G401.6 (cell line): ENCODE measurements around the gene GHR.

Source experiments
- FAIRE-seq: peaks from 2 replicates; lab custom pipeline; 2012; peaks lifted over from hg19 to GRCh38; lab: Jason Lieb, UNC

Gene GHR

DNA sequence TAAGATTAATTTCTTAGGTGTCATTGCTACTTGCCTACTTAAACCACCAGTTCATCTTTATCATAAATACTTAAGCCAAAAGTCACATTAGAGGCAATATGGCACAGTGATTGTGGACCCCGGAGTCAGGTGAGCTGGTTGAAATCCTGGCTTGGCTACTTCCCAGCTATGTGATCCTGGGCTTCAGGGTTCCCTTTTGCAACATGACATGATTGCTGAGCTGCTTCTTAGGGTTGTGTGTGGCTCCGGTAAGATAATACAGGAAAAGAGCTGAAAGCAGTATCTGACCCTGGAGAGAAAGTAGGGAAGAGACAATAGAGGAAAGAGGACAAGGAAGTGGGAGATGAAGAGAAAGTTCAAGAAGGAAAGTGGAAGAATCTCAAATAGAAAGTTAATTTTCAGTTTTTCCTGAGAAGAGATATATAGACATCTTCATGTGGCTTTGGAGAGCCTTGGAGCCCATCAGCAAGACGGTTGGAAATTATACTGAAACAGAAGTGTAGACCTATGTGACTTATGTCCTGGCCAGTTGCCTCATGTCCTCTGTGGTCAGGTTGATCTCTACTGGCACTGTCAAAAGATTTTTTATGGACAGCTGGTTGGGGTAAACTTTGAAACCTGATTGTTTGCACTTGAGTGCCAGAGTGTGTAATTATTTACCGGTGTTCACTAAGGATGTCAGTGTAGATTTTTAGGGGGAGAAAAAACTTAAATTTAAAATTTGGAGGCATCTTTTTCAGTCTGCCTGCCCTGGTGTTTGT lies 93.2 kb downstream of the GHR start:
- FAIRE-seq, result no peak

DNA sequence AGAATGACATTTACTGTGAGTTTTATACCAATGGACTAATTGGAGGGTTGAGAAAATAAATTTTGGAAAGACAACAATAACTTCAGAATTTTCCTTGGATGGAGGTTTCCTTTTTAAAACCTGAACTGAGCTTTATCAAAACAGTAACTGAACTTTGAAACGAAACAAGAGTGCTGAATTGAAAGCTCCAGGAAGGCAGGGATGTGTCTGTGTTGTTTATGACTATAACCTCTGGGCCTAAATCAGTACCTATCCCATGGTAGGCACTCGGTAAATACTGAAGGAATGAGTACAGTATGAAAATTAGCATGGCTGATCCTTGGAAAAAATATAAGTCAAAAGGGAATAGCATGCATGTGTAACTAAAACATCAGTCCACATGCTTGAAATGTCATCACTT lies 93.9 kb downstream of the GHR start:
- no peak for FAIRE-seq

DNA sequence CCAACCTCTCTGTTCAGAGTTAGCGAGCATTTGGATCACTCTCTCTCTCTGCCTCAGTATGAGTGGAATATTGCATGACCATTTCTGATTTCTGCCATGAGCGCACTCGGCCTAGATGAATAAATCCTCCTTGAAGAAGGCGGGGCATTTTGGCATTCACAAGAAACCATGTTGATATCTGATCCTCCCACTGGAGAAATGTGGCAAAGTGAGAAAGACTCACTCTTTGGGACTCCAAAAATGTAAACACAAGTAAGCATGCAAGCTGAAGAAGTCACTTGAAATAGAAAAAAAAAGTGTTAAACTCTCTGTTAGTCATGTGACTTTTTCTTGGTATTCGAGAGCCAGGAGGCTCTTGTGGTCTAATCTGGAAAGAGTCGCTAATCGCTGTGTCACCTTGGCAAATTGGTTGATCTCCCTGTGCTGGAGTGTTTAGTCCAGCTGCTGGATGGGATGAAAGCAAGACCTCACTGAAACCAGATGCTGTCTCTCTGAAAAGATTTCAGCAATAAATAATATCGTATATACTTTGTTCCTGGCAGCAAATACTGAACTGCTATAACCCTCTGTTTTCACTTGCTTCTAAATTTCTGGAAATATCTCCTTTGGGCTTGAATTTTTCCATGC lies 95.5 kb downstream of the GHR start:
- no peak for FAIRE-seq

DNA sequence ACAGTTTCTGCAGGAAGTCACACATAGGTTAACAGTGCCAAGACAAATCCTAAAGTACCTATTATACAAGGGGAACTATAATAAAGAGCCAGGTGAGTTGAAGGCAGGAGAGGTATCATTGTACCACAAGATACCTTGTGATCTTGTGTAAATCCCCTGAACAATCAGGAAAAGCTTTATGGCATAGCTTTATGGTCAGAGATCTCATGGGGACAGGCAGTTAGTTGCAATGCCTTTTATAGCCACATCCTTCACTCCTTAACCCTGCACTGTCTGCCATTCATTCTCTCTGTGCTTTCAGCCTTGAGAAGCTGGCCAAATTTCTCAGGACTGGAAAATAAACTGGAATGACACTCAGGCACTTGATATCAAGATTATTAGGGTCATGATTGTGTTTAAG lies 97.0 kb downstream of the GHR start:
- no peak for FAIRE-seq

DNA sequence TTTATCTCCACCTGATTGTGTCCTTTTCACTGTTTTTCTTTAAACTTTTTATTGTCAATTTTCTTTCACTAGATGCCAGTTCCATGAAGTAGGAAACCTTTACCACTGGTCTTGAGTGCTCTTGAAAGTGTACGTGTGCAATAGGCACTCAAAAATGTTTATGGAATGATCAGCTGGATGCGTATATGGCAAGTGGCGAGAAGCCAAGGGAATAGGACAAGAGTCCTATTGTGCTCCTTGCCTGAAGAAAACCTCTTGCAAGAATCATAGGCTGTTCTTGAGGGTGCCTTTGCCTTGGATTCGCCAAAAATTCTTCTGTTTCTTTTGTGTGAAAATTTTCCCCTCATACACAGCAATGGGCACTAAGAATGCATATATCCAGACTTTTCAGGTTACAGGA lies 97.7 kb downstream of the GHR start:
- FAIRE-seq, result no peak

DNA sequence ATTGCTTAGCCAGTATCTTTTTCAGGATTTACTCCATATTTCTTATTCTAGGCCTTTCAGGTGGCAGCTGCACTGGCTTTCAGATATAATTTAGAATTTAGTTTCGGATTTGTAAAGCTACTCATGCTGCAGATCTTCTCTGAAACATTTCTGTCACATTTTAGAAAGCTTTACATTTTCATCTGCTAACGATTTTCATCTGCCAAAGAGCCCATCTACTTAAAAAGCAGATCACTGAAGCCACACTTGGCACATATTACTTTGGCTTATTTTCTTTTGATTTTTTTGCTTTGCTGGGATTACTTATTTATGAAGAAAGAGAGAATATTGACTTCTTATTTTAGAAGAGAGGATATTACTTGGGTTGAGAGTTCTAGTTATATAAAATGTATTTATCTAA lies 98.2 kb downstream of the GHR start:
- FAIRE-seq, result no peak

DNA sequence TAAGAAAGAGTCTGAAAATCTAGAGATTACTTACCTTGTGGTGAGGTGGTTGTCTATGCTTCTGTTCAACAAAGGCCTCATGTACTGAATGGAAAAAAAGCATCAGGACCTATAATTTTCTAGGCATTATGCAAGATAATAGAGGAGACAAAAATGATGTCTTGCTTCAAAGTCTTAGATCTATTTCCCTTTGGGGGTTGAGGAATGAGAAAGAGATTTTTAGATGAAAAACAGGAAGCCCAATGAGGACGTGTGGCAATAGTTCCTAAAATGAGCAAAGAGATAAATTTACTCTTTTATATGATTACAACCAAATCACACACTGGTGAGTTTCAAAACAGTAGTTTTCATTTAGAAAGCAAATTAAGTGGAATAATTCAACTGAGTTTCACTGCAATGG lies 99.5 kb downstream of the GHR start:
- no peak for FAIRE-seq

DNA sequence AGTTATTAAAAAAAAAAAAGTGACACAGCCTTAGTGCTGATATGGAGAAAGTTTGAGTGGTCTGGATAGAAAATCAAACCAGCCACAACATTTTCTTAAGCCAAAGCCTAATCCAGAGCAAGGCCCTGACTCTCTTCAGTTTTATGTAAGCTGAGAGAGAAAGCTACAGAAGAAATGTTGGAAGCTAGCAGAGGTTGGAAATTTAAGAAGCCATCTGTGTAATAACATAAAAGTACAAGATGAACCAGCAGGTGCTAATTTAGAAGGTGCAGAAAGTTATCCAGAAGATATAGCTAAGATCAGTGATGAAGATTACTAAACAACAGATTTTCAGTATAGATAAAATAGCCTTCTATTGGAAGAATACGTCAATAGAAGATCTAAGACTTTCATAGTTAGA lies 102.9 kb downstream of the GHR start:
- no peak for FAIRE-seq

DNA sequence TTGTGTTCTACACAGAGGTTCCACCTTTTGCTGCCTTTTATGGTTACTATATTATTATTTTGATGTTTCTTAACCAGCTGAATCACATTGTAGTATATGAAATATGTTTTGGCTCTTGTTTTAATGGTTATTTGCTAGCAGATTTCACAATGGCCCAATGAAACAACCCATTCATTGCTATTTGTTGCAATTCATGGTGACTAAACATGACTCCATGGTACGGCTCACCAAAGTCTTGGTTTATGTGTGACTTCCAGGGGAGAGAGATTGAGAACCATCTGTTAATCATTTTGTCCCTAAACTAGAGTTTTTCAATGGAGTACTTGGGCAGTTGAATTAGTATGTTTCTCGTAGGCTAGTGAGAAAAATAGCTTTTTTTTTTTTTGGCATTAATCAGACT lies 108.4 kb downstream of the GHR start:
- no peak for FAIRE-seq

DNA sequence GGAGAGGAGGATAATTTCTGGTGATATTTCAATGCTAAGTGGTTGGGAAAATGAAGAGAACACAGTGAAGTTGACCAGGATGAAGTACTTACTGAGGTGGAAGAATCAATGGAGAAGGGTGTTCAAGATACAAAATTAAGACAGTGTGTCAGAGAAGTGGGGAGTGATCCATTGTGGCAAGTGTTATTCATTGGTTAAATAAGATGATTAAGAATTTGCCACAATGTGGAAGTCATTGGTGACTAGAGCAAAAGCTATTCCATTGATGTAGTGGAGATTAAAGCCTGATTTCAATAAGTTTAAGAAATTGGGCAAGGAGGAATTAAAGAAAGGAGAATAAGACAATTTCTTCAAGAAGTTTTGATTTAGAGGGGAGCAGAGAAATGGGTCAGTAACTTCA lies 118.9 kb downstream of the GHR start:
- FAIRE-seq, result no peak

DNA sequence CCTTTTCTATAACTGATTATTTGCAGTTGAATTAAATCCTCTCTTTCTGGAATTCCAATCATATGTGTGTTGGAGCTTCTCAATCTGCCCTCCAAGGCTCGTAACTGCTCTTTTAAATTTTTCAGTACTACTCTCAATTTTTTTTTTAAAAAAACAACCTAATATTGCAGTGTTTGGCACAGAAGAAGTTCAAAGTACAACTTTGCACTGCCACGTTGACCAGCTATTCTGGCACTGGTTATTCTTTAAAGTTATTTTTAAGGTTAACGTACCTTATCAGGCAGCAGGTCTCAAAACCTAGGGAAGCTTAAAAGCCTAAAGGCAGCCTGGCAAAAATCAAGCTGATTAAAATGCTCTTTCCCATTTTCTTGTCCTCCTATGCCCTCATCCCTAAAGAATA lies 120.5 kb downstream of the GHR start:
- FAIRE-seq, result no peak

DNA sequence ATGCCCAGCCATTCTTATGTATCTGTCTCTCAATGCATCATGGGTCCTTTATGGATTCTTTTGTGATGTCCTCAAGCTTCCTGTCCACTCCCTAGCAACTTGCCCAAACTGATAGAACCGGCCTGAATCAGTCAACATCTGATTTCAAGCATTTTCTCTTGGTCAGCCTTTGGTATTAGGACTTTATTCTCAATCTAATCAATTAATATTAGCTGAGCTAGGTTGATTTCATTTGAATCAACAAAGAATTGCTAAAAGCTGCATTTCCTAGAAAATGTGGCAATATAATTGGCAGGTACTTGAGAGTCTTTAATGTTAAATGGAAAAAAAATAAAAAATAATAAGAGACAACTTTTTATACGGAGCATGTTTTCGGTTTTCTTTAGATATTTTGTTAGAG lies 121.8 kb downstream of the GHR start:
- no peak for FAIRE-seq

DNA sequence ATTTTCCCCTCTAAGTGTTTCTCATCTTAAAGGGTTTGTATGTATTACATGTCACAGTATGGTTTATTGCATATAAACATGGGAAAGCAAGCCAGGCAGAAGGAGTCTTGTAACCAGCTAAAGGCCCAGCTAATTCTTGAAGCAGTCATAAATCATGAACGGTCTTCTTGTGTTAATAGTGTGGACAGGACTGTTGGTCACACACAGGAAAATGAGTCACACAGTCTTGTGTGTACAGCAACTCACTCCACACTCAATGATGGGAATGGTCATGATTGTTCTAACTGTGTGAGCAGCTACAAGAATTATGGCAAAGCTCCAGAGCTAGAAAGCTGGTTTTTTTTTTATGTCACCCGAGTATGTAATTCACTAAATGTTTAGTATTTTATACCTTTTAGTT lies 123.9 kb downstream of the GHR start:
- no peak for FAIRE-seq

DNA sequence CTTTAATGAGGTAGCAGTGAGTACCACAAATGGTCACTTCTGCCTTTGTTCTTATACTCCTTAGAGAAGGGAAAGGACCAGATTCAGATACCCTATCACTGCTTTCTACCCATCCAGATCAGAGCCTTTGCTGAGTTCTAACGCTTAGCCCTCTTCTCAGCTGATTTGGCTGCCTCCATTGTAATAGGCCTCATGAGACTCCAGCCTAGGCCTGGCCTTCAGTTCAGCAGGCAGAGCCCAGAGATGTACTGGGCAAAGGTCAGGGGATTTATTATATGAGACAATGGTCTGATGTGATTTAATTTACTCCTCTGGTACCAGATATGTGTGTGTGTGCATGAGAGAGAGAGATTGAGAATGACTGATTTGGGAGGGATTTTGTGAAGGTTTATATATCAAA lies 124.7 kb downstream of the GHR start:
- FAIRE-seq, result no peak

DNA sequence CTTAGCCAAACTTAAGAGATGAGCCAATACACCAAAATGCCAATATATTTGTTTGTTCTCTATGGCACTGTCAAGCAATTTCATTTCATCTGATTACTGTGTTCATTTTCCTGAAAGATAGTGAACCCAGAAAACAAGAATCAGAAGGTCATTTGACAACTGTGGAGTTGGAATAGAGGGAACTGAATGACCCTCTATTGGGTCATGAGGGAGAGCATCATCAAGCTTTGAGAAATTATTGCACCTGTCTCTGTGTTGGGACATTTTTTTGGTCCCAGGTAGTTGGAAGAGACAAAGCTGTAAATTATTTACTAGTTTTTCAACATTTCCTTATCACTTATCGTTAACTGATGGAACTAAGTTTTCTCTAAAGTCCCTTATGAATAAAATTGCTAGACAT lies 129.4 kb downstream of the GHR start:
- no peak for FAIRE-seq

DNA sequence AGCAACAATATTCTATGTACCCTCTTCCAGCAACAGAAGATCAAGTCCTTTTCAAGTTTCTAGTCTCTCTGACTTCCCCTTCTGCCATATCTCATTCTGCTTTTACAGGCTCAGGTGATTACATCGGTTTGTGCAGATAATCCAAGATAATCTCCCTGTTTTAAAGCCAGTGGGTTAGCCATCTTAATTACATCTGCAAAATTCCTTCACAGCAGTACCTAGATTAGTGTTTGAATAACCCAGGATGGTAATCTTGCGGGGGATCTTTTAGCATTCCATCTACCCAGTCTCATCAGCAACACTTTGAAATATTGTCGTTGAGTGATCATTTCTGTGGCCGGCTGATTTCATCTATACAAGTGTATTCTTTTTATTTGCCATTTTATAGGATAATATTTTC lies 130.2 kb downstream of the GHR start:
- no peak for FAIRE-seq

DNA sequence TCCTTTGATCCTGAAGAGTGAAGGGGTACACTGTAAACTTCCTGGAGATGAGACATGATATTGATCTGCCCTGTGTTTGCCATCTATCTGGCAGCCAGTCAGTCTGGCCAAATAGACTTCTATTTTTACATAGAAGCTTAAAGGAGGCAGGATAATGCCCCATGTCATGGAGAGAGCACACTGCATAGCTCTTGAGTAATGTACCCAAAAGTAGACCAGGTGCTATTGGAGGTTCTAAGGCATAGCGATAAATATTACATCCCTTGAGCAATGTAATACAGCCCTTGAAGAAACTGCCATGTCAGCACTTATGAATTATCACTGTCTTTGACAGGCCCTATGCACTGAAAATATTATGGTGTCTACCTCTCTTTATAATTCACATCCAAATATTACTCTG lies 131.8 kb downstream of the GHR start:
- no peak for FAIRE-seq

DNA sequence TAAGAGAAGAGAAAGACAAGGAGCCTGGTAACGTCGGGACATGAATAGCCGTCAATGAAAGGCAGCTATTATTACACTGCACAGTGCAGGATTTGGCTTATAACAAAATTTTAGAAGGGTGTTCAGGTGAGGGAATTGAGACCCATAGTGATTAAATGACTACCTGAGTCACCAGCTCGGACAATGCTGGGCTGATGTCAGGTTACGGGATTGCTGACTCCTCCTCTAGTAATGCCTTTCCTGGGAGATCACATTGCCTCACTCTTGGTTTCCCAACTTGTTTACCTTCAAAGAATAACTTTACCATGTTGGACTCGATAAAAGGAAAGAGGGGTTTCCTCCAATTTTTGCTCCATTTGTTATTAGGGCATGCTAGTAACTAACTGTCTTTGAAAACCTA lies 132.6 kb downstream of the GHR start:
- FAIRE-seq, result no peak

DNA sequence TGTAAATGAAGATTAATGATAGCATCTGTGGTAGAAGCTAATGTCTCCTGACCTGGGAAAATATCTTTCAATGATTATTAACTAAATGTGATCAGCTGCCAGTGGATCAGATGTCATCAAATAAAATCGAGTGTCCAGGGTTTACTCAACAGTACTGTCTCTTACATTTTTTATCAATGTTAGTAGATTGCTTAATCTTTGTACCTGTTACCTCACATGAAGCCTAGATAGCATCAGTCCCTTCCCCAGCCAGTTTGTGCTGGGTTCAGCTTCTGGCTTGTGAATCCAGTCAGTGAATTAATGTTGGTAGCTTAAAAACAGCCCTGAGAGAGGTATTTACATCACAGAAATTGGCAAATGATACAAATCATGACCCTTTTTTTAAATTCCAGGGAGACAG lies 134.4 kb downstream of the GHR start:
- FAIRE-seq, result no peak

DNA sequence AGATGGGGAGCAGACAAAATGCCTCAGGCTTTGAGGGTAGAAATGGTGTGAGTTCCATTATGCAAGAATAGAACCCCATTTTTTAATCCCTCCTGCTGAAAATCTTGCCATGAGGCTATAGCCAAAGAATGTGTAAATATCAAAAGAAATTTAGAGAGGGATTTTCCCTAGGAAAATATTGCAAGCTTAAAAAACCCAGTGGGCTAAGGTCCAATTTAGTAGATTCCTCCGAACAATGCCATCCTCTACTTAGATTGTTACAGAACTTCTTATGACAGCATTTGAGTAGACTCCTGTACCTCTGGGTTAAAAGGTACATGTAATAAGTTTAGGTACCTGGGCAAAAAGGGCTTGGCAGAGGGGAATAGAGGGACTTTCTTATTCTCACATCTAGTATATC lies 138.4 kb downstream of the GHR start:
- FAIRE-seq, result no peak

DNA sequence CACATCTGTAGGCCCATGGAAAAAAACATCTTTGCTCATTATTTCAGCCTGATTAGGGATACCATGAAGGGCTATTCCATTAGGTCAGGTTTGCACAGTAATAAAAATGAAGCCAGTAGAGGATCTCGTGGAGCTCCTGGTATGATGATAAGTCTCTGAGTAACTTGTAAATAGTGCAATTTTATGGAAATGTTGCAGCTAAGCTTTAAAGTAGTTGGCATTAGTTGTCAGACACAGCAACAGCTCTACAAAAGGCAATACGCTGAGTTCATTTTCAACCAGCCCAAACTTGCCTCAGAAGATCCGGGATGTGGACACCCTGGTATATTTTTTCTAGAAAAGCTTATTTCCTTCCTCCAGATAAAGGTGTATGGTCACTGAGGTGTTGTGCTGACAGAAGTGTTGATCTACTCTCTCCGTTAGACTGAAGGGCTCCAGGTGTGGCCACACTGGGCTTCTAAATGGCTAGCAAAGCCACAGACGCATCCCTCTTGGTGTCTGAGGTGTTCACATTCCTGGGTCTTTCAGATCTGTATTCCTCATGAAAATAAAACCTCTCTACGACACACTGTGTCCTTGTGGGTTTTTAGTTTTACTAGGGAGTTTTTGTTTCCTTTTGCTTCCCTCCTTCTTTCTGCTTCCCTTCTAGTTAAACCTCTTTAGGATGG lies 141.6 kb downstream of the GHR start:
- FAIRE-seq, result no peak

DNA sequence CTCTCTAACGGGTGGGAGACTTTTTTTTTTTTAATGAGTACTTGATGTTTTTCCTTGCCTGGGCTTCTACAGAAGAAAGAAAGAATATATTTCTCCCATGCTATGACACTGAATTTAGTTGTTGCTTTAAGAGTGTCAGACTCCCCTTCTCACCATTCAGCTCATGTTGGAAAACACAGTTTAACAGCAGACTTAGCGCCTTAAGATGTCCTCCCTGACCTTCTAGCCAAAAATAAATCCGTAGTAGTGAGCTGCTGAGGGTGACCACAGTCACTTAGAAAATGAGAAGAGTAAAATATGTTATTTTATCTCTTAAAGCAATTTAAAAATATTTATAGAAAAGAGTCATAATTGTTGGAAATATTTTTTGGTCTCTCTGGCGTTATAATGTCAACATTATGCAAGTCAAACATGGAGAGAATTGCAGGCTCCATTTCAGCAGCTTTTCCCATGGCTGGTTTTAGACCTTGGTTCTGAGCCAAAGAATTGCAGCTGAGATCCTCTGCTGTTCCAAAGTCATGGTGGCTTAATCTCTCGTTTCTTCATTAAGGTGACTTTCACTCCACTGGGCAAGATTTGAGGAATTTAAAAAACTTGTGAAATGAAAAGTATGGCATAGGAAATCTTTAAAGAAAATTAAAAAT lies 143.5 kb downstream of the GHR start:
- FAIRE-seq, result no peak

DNA sequence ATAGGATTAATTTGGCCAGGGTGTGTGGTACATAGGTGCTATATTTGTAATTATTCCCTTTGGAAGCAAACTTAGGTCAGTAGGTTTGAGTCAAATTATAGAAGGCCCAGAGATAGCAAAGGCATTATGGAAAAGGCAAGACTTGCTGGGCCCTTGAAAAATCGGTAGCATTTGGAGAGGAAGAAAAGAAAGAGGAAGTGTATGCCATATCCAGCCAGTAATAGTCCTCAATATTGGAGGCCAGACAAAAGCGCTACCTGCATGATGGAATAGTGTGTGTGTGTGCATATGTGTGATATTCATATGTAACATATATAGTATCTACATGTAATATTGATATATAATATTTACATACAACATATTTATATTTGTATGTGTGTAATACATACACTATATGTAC lies 146.1 kb downstream of the GHR start:
- FAIRE-seq, result no peak
